ENCODE data around the gene SLC35D3.

The SLC35D3 gene

GRCh38 chr6:136960781-136961180 is 38.7 kb downstream of the SLC35D3 start:
- TF ChIP-seq EZH2phosphoT487 (IDR thresholded peaks at IDR 0.05; ENCODE audit: low read length) (no peak), CTCF (IDR thresholded peaks at IDR 0.05; ENCODE audit: low read length) (no peak), EZH2 (optimal IDR thresholded peaks at IDR 0.05; ENCODE audit: low read depth, low read length) (no peak)
- Histone ChIP-seq H2AFZ (ENCODE audit: low read length) (no peak overlapping the region), H3K4me1 (ENCODE audit: low read length) (peaks cover 8% of the 10 kb centered on the region), H3K36me3 (replicated peaks; ENCODE audit: insufficient read depth, low read length) (no peaks in the 10 kb centered on the region), H3K9me2 (replicated peaks; ENCODE audit: insufficient read depth, low read length) (no peaks in the 10 kb centered on the region), H3K9me3 (replicated peaks; ENCODE audit: insufficient read depth, low read length) (no peaks in the 10 kb centered on the region), H3K9ac (ENCODE audit: low read length) (no peak overlapping the region), H3K4me2 (ENCODE audit: low read depth, low read length) (no peak overlapping the region), H3K4me3 (ENCODE audit: low read length) (no peak overlapping the region), H3K27me3 (replicated peaks; ENCODE audit: insufficient read depth, low read length) (no peaks in the 10 kb centered on the region), H3K79me2 (ENCODE audit: low read length) (no peaks in the 10 kb centered on the region), H3K27ac (ENCODE audit: low read length) (no peak overlapping the region), H3F3A (ENCODE audit: insufficient read depth, low read length) (no peaks in the 10 kb centered on the region), H4K20me1 (ENCODE audit: insufficient read depth, low read length) (no peaks in the 10 kb centered on the region)
- no peak for DNase-seq

- Histone ChIP-seq H3K79me2 (ENCODE audit: low read length) (no peaks in the 10 kb centered on the region), H3K9ac (ENCODE audit: low read length) (no peak overlapping the region), H3F3A (ENCODE audit: insufficient read depth, low read length) (no peaks in the 10 kb centered on the region), H3K4me3 (ENCODE audit: low read length) (no peak overlapping the region), H3K4me2 (ENCODE audit: low read depth, low read length) (no peak overlapping the region), H2AFZ (ENCODE audit: low read length) (no peak overlapping the region), H3K36me3 (replicated peaks; ENCODE audit: insufficient read depth, low read length) (no peaks in the 10 kb centered on the region), H3K9me3 (replicated peaks; ENCODE audit: insufficient read depth, low read length) (no peaks in the 10 kb centered on the region), H3K4me1 (ENCODE audit: low read length) (peaks cover 5% of the 10 kb centered on the region), H4K20me1 (ENCODE audit: insufficient read depth, low read length) (no peaks in the 10 kb centered on the region), H3K27ac (ENCODE audit: low read length) (no peak overlapping the region), H3K9me2 (replicated peaks; ENCODE audit: insufficient read depth, low read length) (no peaks in the 10 kb centered on the region), H3K27me3 (replicated peaks; ENCODE audit: insufficient read depth, low read length) (no peaks in the 10 kb centered on the region)
- no peak for DNase-seq
- TF ChIP-seq EZH2phosphoT487 (IDR thresholded peaks at IDR 0.05; ENCODE audit: low read length) (no peak), CTCF (IDR thresholded peaks at IDR 0.05; ENCODE audit: low read length) (no peak), EZH2 (optimal IDR thresholded peaks at IDR 0.05; ENCODE audit: low read depth, low read length) (no peak)
Measured at GRCh38 chr6:136961848-136962247, 39.7 kb downstream of the SLC35D3 start.

- H3K79me2 ChIP-seq (ENCODE audit: low read length): no peaks in the 10 kb centered on the region
- no peak overlapping the region for H2AFZ ChIP-seq (ENCODE audit: low read length)
- no peak overlapping the region for H3K9ac ChIP-seq (ENCODE audit: low read length)
- no peaks in the 10 kb centered on the region for H3F3A ChIP-seq (ENCODE audit: insufficient read depth, low read length)
- no peaks in the 10 kb centered on the region for H3K36me3 ChIP-seq (replicated peaks; ENCODE audit: insufficient read depth, low read length)
- H3K9me2 ChIP-seq (replicated peaks; ENCODE audit: insufficient read depth, low read length): no peaks in the 10 kb centered on the region
- H3K27ac ChIP-seq (ENCODE audit: low read length): no peak overlapping the region
- H3K9me3 ChIP-seq (replicated peaks; ENCODE audit: insufficient read depth, low read length): no peaks in the 10 kb centered on the region
- H3K4me1 ChIP-seq (ENCODE audit: low read length): no peaks in the 10 kb centered on the region
- no peaks in the 10 kb centered on the region for H4K20me1 ChIP-seq (ENCODE audit: insufficient read depth, low read length)
- no peak for TF ChIP-seq CTCF (IDR thresholded peaks at IDR 0.05; ENCODE audit: low read length)
- H3K4me2 ChIP-seq (ENCODE audit: low read depth, low read length): no peak overlapping the region
- DNase-seq: no peak
- no peak overlapping the region for H3K4me3 ChIP-seq (ENCODE audit: low read length)
- no peaks in the 10 kb centered on the region for H3K27me3 ChIP-seq (replicated peaks; ENCODE audit: insufficient read depth, low read length)
Measured at GRCh38 chr6:136962661-136963060, 40.6 kb downstream of the SLC35D3 start.

All from MM.1S (cell line).